ENCODE measurements around the gene B4GALT4.

Gene B4GALT4

GRCh38 chr3:119237299-119237698, 3.4 kb downstream of the B4GALT4 start:
- Histone ChIP-seq H3K79me2 (ENCODE audit: insufficient read depth, low read length) (peaks cover 22% of the 10 kb centered on the region), H3K27me3 (ENCODE audit: low read length) (no peaks in the 10 kb centered on the region), H4K20me1 (ENCODE audit: low read depth, low read length) (no peaks in the 10 kb centered on the region), H3F3A (ENCODE audit: insufficient read depth) (peaks cover 6% of the 10 kb centered on the region), H3K4me3 (ENCODE audit: insufficient read depth, low read length, poor library complexity, severe bottlenecking) (no peak overlapping the region), H3K9me3 (ENCODE audit: insufficient read depth, low read length) (no peaks in the 10 kb centered on the region), H3K9me2 (replicated peaks; ENCODE audit: insufficient read depth, low read length) (no peaks in the 10 kb centered on the region), H3K9ac (ENCODE audit: low read length) (no peak overlapping the region), H3K4me2 (ENCODE audit: low read depth, low read length, poor library complexity, severe bottlenecking) (no peak overlapping the region), H3K36me3 (ENCODE audit: low read length) (peaks cover 14% of the 10 kb centered on the region; the same call in 1 of the 2 replicates), H2AFZ (ENCODE audit: low read depth, low read length, severe bottlenecking) (no peak overlapping the region), H3K27ac (ENCODE audit: low read depth, low read length) (no peak overlapping the region)
- no peak for TF ChIP-seq EZH2phosphoT487 (conservative IDR thresholded peaks at IDR 0.05; ENCODE audit: low read length)
- TF ChIP-seq CTCF (IDR thresholded peaks at IDR 0.05; ENCODE audit: insufficient read depth, low read length, poor library complexity, severe bottlenecking): no peak

GRCh38 chr3:119236756-119237155, 3.9 kb downstream of the B4GALT4 start:
- H3F3A ChIP-seq (ENCODE audit: insufficient read depth): peaks cover 6% of the 10 kb centered on the region

GRCh38 chr3:119235151-119235550, 5.5 kb downstream of the B4GALT4 start:
- H3K9me3 ChIP-seq (ENCODE audit: insufficient read depth, low read length): no peaks in the 10 kb centered on the region
- no peaks in the 10 kb centered on the region for H3K27me3 ChIP-seq (ENCODE audit: low read length)
- no peak overlapping the region for H3K4me3 ChIP-seq (ENCODE audit: insufficient read depth, low read length, poor library complexity, severe bottlenecking)
- H2AFZ ChIP-seq (ENCODE audit: low read depth, low read length, severe bottlenecking): no peak overlapping the region
- H3K9ac ChIP-seq (ENCODE audit: low read length): no peak overlapping the region
- H3F3A ChIP-seq (ENCODE audit: insufficient read depth): no peaks in the 10 kb centered on the region
- H3K9me2 ChIP-seq (replicated peaks; ENCODE audit: insufficient read depth, low read length): no peaks in the 10 kb centered on the region
- no peak overlapping the region for H3K4me2 ChIP-seq (ENCODE audit: low read depth, low read length, poor library complexity, severe bottlenecking)
- peaks cover 21% of the 10 kb centered on the region; the same call in 1 of the 2 replicates for H3K36me3 ChIP-seq (ENCODE audit: low read length)
- H3K27ac ChIP-seq (ENCODE audit: low read depth, low read length): no peak overlapping the region
- H4K20me1 ChIP-seq (ENCODE audit: low read depth, low read length): no peaks in the 10 kb centered on the region
- TF ChIP-seq EZH2phosphoT487 (conservative IDR thresholded peaks at IDR 0.05; ENCODE audit: low read length) (no peak), CTCF (IDR thresholded peaks at IDR 0.05; ENCODE audit: insufficient read depth, low read length, poor library complexity, severe bottlenecking) (no peak)
- H3K79me2 ChIP-seq (ENCODE audit: insufficient read depth, low read length): peaks cover 20% of the 10 kb centered on the region

More at GRCh38 chr3:119236756-119237155, 3.9 kb downstream of the B4GALT4 start:
- H4K20me1 ChIP-seq (ENCODE audit: low read depth, low read length): no peaks in the 10 kb centered on the region
- no peaks in the 10 kb centered on the region for H3K9me2 ChIP-seq (replicated peaks; ENCODE audit: insufficient read depth, low read length)
- peaks cover 17% of the 10 kb centered on the region; the same call in 1 of the 2 replicates for H3K36me3 ChIP-seq (ENCODE audit: low read length)
- H2AFZ ChIP-seq (ENCODE audit: low read depth, low read length, severe bottlenecking): no peak overlapping the region
- H3K4me2 ChIP-seq (ENCODE audit: low read depth, low read length, poor library complexity, severe bottlenecking): no peak overlapping the region
- H3K9me3 ChIP-seq (ENCODE audit: insufficient read depth, low read length): no peaks in the 10 kb centered on the region
- peaks cover 22% of the 10 kb centered on the region for H3K79me2 ChIP-seq (ENCODE audit: insufficient read depth, low read length)
- no peak overlapping the region for H3K4me3 ChIP-seq (ENCODE audit: insufficient read depth, low read length, poor library complexity, severe bottlenecking)
- TF ChIP-seq EZH2phosphoT487 (conservative IDR thresholded peaks at IDR 0.05; ENCODE audit: low read length): no peak
- no peak for TF ChIP-seq CTCF (IDR thresholded peaks at IDR 0.05; ENCODE audit: insufficient read depth, low read length, poor library complexity, severe bottlenecking)
- no peak overlapping the region for H3K9ac ChIP-seq (ENCODE audit: low read length)
- no peak overlapping the region for H3K27ac ChIP-seq (ENCODE audit: low read depth, low read length)
- H3K27me3 ChIP-seq (ENCODE audit: low read length): no peaks in the 10 kb centered on the region
